GM19043 (cell line): ENCODE results near the gene TICAM1.
A peak's percentile ranks its signal among the peaks of the same experiment; 100 is the strongest.
"Not testable (repeated sequence)": the region's sequence is repeated elsewhere in the genome, so short reads cannot be mapped to it uniquely, and the experiment has no call there.

ENCODE experiments used
- ATAC-seq: cut with Tn5 transposase; IDR thresholded peaks from one replicate; pipeline ENCODE4 v1.9.1; 2021; ENCODE audit warnings: low read depth; ENCODE audit not compliant: unreplicated experiment

The TICAM1 gene

DNA sequence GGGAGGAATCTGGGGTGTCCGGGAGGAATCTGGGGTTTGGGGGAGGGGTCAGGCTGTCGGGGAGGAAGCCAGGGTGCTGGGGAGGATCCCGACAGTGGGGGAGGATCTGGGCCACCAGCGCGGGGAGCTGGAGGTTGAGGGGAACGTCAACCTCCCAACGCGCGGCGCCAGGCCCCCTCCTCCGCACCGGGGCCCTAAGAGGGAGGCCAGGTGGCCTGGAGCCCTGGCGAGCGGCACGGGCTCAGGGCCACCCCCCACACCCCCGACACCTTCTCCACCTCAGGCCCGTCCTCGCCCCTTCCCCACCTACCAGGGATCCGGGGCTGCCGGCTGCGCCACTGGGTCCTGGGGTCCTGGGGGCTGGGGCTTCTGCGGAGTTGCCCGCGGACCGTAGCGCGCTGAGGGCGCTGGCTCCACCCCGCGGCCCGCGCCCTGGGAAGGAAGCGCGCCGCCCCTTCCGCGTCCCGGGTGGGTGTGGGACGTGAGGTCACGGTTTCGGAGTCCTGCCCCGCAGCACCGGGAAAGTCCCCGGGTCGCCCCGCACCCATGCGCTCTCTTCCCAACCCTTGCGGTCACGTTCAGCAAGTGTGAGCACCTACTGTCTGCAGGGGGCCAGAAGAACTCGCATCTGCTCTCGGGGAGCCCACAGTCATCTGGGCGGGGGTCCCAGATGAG is at the start of gene TICAM1:
Gene TICAM1, minus strand, starts transcription at position 409 of the 675 bp plus-strand sequence. CDS start 13,335 bp downstream, outside the sequence.
- no peak for ATAC-seq

DNA sequence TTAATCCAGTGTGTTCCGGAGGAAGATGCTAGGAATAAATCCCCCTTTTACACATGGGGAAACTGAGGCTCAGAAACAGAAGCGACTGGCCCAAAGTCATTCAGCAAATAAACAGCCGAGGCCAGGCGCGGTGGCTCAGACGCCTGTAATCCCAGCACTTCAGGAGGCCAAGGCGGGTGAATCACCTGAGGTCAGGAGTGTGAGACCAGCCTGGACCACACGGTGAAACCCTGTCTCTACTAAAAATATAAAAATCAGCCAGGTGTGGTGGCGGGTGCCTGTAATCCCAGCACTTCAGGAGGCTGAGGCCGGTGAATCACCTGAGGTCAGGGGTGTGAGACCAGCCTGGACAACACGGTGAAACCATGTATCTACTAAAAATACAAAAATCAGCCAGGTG is 47.5 kb upstream of the TICAM1 start:
- no peak for ATAC-seq

DNA sequence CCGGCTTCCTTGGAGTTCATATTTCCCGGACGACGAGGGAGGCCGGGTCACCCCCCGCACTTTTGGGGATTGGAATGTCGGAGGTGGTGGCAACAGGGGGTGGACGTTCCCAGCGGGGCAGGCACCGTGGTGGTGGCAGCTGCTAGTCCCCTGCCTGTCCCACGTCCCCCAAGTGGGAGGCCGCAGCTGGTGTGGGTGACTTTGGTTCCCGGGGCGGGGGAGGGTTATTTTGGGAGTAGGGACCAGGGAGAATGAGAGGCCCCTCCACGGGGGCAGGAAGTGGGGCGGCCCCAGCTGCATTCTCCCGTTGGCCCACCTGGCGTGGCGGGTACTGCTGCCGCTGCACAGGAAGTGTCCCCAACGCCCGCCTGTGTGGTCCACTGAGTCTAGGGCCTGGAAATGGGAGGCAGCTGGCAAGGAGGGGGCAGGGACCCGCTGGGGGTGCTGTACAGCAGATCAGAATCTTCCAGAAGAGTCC is 47.0 kb upstream of the TICAM1 start:
- ATAC-seq = no peak

DNA sequence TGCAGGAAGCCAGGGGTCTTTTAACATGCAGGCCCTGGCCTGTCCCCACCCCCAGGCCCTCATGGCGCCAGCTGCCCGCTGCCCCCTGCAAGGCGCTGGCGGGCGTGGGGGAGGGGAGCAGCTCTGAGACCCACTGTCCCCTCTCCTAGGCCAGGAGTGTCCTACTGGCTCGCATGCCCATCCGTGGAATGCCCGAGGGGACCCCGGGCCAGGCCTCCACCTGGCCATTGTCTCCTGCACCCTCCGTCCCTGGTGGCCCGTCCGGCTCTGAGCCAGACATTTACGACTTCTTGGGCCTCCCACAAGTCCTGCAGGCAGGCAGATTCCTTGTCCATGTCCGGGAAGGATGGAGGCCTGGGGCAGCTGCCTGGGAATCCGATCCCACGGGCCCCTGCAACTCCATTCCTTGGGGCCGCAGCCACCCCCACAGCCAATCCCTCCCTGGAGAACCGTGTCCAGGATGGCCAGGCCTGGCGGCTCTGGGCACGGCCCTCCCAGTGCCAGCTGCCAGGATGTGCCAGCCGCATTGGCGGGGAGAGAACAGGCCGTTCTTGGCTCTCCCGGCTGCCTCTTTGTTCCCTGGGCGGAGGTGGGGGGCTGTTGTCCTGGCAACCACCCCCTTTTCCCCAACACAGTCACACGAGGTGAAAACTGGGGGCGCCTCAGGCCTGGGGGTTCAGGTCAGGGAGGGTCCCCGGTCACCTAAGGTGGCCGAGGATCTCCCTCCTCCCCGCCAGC is 46.4 kb upstream of the TICAM1 start:
- no peak for ATAC-seq

DNA sequence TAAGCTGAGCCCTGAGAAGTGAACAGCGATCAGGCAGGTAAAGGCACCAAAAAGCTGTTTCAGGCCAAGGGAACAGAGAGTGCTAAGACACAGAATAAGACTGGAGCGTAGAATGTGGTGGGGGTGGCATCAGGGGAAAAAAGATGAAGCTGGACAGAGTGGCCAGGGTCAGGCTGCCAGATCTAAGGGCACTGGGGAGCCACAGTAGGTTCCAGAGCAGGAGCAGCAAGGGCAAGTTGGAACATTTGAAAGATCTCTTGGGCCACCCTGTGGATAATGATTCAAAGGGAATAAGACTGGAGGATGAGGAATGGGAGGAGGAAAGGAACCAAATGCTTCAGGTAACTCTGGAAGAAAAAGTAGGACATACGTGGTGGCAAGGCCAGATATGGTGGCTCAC is 42.4 kb upstream of the TICAM1 start:
- ATAC-seq = no peak

DNA sequence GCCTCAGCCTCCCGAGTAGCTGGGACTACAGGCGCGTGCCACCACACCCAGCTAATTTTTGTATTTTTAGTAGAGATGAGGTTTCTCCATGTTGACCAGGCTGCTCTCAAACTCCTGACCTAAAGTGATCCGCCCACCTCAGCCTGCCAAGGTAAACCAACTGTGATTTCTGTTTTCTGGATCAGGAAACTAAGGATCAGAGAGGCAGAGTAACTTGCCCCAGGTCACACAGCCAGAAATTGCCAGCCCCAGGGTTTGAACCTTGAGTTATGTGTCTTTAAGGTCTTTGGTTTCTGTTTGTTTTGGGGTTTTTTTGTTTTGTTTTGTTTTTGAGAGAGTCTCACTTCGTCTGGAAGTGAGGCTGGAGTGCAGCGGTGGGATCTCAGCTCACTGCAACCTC is 40.2 kb upstream of the TICAM1 start:
- ATAC-seq = no peak

DNA sequence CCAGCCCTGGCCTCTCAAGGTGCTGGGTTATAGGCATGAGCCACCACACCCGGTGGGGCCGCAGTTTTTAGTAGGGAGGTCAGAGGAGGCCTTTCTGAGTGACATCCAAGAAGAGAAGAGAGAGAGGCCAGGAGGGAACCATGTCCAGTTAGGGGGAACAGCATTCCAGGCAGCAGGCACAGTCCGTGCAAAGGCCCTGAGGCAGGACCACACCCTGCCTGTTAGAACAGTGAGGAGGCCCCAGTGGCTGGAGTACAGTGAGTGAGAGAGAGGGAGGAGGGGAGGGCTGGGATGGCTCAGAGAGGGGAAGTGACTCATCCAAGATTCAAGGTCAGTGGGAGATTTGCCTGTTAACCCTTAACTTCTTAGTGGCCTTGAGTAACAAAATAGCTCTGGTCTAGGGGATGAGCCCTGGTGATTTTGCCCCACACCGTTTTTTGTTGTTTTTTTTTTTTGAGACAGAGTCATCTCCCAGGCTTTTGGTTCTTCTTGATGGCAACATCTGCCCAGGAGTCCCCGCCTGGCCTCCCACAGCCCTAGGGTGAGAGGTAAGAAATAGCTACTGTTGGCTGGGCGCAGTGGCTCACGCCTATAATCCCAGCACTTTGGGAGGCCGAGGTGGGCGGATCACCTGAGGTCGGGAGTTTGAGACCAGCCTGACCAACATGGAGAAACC is 38.7 kb upstream of the TICAM1 start:
- ATAC-seq = no peak

DNA sequence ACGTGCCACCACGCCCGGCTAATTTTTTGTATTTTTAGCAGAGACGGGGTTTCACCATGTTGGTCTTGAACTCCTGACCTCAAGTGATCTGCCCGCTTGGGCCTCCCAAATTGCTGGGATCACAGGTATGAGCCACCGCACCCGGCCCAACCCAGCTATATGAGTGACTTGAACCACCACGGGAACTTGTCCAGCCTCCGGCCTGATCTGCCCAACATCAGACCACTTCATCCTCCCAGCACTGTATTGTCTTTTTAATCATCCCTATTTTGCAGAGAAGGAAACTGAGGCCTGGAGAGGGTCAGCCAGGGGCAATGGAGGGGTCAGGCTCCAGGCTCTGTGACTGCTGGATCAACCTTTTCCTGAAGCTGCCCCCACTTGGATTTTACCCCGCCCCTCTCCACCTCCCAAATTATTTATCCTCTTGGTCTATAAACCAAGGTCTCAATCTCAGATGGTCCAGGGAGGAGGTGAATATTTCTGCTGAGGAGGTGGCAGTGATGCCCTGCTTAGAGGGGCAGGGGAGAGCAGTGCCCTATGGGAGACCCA is 36.8 kb upstream of the TICAM1 start:
- ATAC-seq = no peak

DNA sequence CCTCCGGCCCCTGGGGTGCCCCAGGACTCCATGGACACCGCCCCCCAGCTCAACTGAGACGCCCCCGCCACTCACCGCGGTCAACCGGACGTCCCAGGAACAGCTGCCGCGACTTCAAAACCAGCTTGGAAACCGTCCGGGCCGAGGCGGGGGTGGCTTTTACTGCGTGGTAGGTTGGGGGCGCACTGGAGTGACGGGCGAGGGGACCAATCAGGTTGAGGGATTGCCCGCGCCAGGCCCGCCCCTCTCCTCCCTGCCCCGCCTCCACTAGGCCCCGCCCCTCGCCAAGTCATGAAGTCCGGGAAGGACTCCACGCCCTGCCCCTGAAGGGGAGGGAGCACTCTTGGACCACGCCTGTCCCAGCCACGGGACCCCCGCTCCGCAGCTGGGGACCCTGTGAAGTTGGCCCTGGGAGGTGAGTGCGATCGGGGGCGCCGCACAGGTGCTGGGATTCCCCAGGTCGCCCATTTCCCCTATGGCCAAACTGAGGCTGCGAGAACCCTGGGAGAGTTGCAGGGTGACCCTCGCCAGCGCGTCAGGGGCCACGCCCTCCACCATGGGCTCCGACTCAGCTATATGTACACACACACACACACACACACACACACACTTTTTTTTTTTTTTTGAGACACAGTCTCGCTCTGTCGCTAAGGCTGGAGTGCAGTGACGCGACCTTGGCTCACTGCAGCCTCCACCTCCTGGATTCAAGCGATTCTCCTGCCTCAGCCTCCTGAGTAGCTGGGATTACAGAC is 36.2 kb upstream of the TICAM1 start, which contains the start of gene PLIN3:
Gene PLIN3, minus strand, starts transcription at position 134 of the 752 bp plus-strand sequence. CDS start 6,273 bp downstream, outside the sequence.
- ATAC-seq = peak; percentile 58

DNA sequence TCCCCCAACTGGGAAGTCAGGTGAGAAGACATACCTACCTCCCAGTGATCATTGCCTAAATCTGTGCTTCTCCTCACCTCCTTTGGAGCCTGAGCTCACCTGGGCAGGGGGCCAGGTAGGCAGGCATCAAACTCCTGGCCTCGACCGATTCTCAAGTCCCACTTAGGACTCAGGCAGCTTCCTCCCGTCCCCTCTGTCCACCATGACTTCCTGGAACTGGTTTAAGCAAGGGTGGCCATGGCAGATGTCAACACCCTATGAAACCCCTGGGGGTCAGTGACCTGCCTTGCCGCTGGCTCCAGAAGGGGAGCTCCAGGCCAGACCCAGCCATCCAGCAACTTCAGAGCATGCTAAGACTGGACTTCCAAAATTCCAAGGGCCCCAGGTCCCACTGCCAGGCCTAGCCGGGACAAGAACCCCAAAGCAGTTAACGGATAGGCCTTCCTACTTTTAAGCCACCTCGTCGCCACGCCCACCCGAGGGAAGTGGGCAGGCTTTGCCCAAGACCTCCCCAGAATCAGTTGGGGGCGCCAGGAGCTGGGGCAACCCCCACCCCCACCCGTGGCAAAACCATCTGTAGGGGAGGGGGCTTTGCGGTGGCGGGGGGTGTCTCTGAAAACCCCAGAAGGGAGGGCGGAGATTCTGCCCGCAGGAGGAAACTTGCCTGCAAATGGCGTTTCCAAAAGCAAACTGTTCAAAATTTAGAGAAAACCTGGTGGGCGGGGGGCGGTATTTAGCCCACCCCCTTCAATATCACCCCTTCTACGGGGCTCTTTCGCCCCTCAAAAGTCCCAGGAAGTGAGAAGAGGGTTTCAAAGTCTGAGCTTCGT is 35.3 kb upstream of the TICAM1 start:
- no peak for ATAC-seq

DNA sequence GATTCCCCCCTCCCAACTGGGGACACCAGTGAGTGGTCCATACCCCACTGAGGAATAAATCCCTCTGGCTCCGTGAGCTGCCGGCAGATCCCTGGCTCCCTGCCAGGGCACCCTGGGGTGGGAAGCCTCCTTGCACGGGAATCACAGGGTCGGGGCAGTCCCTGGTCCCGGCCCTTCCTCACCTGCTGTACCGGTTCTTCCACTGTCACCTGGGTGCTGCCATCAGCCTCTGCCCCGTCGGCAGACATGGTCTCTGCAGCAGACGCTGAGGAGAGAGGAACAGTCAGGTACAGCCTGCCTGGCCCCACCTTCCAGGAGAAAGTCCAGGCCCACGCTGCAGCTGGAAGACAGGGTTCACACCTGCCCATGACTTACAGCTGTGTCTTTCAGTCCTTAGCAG is 29.6 kb upstream of the TICAM1 start:
- no peak for ATAC-seq

DNA sequence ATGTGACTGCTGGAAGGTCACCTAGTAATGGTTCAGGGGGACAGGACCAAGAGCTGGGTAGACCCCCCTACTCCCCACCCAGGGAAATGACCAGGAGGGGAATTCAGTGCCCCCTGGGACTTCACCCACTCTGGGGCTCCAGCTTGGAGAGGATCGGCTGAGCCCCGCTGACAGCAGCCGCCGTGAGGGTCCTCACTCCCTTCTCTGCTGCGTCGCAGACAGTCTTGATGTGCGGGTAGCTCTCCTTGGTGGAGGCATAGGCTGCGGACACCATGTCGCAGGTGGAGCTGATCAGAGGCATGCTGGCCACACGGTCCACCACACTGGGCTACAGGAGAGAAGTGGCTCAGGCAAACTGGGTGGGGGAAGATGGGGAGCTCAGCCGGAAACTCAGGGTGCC is 28.2 kb upstream of the TICAM1 start:
- ATAC-seq = no peak

DNA sequence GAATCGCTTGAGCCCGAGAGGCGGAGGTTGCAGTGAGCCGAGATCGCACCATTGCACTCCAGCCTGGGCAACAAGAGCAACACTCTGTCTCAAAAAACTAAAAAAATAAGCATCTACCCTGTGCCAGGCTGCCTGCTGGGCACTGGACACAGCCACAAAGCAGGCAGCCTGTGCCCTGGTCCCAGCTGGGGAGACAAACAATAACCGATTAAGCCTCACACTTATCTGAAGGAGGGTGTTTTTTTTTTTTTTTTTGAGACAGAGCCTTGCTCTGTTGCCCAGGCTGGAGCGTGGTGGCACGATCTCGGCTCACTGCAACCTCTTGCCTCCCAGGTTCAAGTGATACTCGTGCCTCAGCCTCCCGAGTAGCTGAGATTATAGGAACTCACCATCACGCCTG is 25.0 kb upstream of the TICAM1 start:
- not testable (repeated sequence) for ATAC-seq

DNA sequence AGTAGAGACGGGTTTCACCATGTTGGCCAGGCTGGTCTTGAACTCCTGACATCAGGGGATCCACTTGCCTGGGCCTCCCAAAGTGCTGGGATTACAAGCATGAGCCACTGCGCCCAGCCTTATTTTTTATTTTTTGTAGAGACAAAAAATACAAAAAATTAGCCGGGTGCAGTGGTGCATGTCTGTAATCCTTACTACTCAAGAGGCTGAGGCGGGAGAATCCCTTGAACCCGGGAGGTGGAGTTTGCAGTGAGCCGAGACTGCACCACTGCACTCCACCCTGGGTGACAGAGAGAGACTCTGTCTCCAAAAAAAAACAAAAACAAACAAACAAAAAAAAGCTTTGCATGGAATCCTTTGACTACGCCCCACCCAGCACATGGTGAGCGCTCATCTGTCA is 22.0 kb upstream of the TICAM1 start:
- not testable (repeated sequence) for ATAC-seq

DNA sequence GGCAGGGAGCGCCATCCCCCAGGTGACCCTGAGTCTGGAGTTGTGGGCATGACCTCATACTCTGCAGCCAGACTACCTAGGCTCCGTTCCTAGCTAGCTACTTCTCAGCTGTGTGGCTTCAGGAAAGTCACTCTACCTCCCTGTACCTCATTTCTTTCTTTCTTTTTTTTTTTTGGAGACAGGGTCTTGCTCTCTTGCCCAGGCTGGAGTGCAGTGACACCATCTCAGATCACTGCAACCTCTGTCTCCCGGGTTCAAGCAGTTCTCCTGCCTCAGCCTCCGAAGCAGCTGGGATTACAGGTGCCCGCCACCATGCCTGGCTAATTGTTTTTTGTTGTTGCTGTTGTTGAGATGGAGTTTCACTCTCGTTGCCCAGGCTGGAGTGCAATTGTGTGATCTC is 21.0 kb upstream of the TICAM1 start:
- ATAC-seq = no peak

DNA sequence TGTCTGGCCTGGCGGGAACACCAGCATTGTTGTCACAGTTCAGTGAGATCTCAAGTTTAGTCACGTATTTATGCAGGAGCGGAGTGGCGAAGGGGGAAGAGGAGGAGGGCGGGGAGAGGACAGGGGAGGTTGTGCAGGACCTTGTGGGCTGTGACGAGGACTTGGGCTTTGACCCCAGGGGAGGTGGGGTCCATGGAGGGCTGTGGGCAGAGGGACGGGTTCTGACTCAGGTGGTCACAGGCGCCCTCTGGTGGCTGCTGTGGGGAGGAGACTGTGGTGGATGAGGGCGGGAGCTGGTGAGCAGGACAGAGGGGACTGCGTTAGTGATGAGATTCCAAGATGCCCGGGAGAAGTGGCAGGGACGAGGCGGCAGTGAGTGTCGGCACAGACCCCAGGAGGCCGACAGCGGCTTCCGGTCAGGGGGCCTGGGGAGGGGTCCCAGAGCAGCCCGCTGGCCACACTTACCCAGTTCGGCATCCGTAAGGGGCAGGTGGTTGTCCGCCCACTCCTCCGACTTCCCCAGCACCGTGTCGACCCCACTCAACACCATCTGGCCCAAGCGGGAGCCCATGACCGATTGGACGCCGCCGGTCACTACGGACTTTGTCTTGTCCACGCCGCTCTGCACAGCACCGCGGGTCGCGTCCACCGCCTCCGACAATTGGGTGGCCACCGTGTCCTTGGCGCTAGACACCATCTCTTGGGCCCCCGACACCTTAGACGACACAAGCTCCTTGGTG is 20.2 kb upstream of the TICAM1 start:
- no peak for ATAC-seq

DNA sequence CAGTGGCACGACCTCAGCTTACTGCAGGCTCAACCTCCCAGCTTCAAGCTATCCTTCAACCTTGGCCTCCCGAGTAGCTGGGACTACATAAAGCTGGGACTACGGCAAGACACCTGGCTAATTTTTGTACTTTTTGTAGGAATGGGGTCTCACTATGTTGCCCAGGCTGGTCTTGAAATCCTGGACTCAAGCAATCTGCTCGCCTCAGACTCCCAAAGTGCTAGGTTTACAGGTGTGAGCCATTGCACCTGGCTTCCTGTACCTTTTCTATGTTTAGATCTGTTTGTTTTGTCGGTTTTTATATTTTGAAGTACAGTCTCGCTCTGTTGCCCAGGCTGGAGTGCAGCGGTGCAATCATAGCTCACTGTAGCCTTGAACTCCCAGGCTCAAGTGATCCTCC is 17.5 kb upstream of the TICAM1 start:
- ATAC-seq = no peak

DNA sequence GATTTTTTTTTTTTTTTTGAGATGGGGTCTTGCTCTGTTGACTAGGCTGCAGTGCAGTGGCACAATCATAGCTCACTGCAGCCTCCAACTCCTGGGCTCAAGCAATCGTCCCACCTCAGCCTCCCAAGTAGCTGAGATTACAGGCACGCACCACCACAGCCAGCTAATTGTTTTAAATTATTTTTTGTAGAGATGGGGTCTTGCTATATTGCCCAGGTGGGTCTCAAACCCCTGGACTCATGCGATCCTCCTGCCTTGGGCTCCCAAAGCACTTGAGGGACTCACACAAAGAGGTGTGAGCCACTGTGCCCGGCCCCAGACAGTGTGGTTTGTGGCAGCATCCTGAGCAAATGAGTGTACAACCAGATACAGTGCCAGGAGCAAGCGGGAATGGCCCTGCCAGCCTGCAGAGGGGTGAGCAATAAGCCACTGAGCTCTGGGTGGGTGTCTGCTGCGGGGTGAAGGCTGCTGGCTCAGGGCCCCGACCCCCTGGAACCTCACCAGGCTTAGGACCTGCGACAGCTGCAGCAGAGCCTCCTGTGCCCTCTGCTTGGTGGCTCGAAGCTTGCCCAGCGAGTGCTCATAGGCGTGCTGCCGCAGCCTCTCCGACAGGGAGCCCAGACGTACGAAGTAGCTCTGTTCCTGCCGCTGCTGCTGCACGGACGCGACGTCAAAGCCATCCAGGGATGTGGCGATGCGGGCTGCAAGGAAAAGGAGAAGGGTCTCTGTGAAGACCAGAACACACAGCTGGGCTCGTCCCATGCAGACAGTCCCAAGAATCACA is 15.9 kb upstream of the TICAM1 start:
- no peak for ATAC-seq
